ENCODE data around the gene ULK3. TPM values are rescaled to one million over a fixed set of nuclear protein-coding genes. Genes with fewer than 3 reads are reported as not detected.

ULK3 gene
- total RNA-seq, 4 donors from 2014 or later = 138 to 473 (median 312) TPM

- Histone ChIP-seq H3K9me3 (no peaks in the 10 kb centered on the region), H3K4me3 (no peak overlapping the region), H3K36me3 (peaks cover 0 to 46% (median 23%) of the 10 kb centered on the region in 4 donors), H3K27me3 (no peaks in the 10 kb centered on the region), H3K27ac (no peak overlapping the region), H3K4me1 (peaks cover 6 to 20% (median 14%) of the 10 kb centered on the region in 4 donors)
- intact Hi-C loops (cut with DNase I; ENCODE audit: low total_unique reads) (loop anchor here (10.0 kb wide), 1 partner anchor 107 kb away; the partner anchor contains the start of gene RPP25), in situ Hi-C loops (cut with MboI; ENCODE audit: low pct_ligation_motif_present in 1 of 4, low pct_unique_long_range_greater_than_20kb in 1 of 4, low sequenced_read_pairs in 3 of 4) (no loop called here)
- TF ChIP-seq POLR2AphosphoS5 (IDR thresholded peaks at IDR 0.05) = no peak
- no peak for TF ChIP-seq POLR2A (IDR thresholded peaks at IDR 0.05)
- TF ChIP-seq CTCF (IDR thresholded peaks at IDR 0.05) = no peak
- no peak for TF ChIP-seq EP300 (IDR thresholded peaks at IDR 0.05; ENCODE audit: low read depth)
- 80% methylated on average over 3 of the region's 3 CpGs; no CpG with 5 or more reads in 1 of the 2 donors for WGBS, 2 donors (ENCODE audit: low coverage in 1 of 2)
- DNase-seq = no peak
Observed at GRCh38 chr15:74847432-74847831, 4.5 kb upstream of the ULK3 start.

DNA sequence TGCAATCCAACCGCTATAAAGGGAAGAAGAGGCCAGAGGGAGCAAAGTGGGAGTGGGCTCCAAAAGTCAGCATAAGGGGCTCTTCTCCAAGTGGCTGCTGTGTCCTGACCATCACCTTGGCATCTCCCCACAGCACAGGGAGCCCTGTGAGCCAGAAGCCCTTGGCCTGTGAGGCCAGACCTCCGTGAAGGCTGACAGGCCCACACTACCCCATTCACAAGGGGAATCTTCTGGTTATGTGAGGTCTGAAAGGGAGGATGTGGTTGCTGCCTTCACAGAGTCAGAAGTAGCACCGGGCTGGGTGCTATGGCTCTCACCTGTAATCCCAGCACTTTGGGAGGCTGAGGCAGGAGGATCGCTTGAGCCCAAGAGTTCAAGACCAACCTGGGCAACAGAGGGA lies 2.6 kb upstream of the ULK3 start:
- Histone ChIP-seq H3K4me3 (no peak overlapping the region), H3K27ac (peak overlapping the region in 1 of 4 donors; percentile 87), H3K27me3 (no peaks in the 10 kb centered on the region), H3K36me3 (peaks cover 0 to 30% (median 14%) of the 10 kb centered on the region in 4 donors), H3K4me1 (peaks cover 19 to 31% (median 26%) of the 10 kb centered on the region in 4 donors), H3K9me3 (no peaks in the 10 kb centered on the region)
- in situ Hi-C loops (cut with MboI; ENCODE audit: low pct_ligation_motif_present in 1 of 4, low pct_unique_long_range_greater_than_20kb in 1 of 4, low sequenced_read_pairs in 3 of 4) = no loop called here
- TF ChIP-seq EP300 (IDR thresholded peaks at IDR 0.05; ENCODE audit: low read depth) (no peak), CTCF (IDR thresholded peaks at IDR 0.05) (no peak), POLR2A (IDR thresholded peaks at IDR 0.05) (no peak), POLR2AphosphoS5 (IDR thresholded peaks at IDR 0.05) (no peak)
- intact Hi-C loops (cut with DNase I; ENCODE audit: low total_unique reads) = loop anchor here (10.0 kb wide), 1 partner anchor 109 kb away; the partner anchor contains the start of gene RPP25
- 74% methylated on average over 4 of the region's 4 CpGs; no CpG with 5 or more reads in 1 of the 2 donors for WGBS, 2 donors (ENCODE audit: low coverage in 1 of 2)
- DNase-seq = no peak

- Histone ChIP-seq H3K27ac (peak overlapping the region in 1 of 4 donors; percentile 87), H3K4me1 (peaks cover 19 to 30% (median 25%) of the 10 kb centered on the region in 4 donors), H3K4me3 (no peak overlapping the region), H3K36me3 (peaks cover 0 to 28% (median 12%) of the 10 kb centered on the region in 4 donors), H3K9me3 (no peaks in the 10 kb centered on the region), H3K27me3 (no peaks in the 10 kb centered on the region)
- 63% methylated on average over 5 of the region's 5 CpGs; no CpG with 5 or more reads in 1 of the 2 donors for WGBS, 2 donors (ENCODE audit: low coverage in 1 of 2)
- in situ Hi-C loops (cut with MboI; ENCODE audit: low pct_ligation_motif_present in 1 of 4, low pct_unique_long_range_greater_than_20kb in 1 of 4, low sequenced_read_pairs in 3 of 4) = no loop called here
- TF ChIP-seq EP300 (IDR thresholded peaks at IDR 0.05; ENCODE audit: low read depth) (no peak), POLR2A (IDR thresholded peaks at IDR 0.05) (no peak), CTCF (IDR thresholded peaks at IDR 0.05) (no peak), POLR2AphosphoS5 (IDR thresholded peaks at IDR 0.05) (no peak)
- intact Hi-C loops (cut with DNase I; ENCODE audit: low total_unique reads) = loop anchor here (10.0 kb wide), 1 partner anchor 110 kb away; the partner anchor contains the start of gene RPP25
- no peak for DNase-seq
Observed at GRCh38 chr15:74845208-74845568, 2.2 kb upstream of the ULK3 start.

DNA sequence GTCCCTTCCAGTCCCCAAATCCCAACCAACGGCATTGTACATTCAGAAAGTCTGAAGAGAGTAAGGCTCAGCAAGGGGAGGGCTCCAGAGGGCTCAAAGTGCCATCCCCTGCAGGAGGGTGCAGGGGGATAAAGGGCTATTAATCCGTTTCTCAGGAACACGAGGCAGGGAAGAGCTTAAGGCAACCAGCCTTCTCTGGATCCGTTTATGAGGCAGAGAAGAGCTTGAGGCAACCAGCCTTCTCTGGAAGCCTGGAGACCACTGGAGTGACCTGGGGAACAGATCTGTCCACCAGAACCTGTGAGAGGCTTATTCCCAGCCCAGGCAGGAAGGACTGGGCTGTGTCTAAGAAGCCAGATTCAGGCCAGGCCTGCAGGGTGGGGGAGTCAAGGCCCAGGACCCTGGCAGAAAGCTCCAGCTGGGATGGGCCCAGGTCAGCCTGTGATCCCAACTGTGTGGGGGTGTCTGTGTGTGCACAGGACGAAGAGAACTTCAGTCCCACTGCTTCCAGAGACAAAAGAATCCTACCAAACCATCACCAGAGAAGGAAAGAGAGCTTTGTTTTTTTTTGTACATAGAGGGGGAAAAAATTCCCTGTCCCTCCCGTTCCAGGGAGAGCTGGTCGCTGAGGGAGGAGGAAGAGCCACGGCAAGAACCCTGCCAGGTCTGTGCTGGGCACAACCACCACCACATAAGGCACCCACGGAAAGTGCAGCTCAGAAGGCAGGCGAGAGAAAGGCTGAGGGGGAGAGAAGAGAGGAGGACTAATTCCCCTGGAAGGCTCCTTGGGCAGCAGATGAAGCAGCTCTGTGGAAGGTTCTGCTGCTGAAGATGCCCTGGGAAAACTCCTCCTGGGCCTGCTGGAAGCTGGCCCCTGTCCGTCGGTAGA lies 1.6 kb upstream of the ULK3 start:
- in situ Hi-C loops (cut with MboI; ENCODE audit: low pct_ligation_motif_present in 1 of 4, low pct_unique_long_range_greater_than_20kb in 1 of 4, low sequenced_read_pairs in 3 of 4) (no loop called here), intact Hi-C loops (cut with DNase I; ENCODE audit: low total_unique reads) (loop anchor here (5.0 to 10.0 kb wide), 2 partner anchors 62 to 110 kb away; partner anchors contain the start of genes CSK and RPP25)
- peaks cover 0 to 23% (median 9%) of the 10 kb centered on the region in 4 donors for H3K36me3 ChIP-seq
- no peaks in the 10 kb centered on the region for H3K9me3 ChIP-seq
- H3K4me3 ChIP-seq = no peak overlapping the region
- WGBS, 2 donors (ENCODE audit: low coverage in 1 of 2) = 76% methylated on average over 12 of the region's 12 CpGs; no CpG with 5 or more reads in 1 of the 2 donors
- no peaks in the 10 kb centered on the region for H3K27me3 ChIP-seq
- H3K27ac ChIP-seq = peak overlapping the region; percentile 7 to 95 (median 90)
- DNase-seq = no peak
- TF ChIP-seq POLR2AphosphoS5 (IDR thresholded peaks at IDR 0.05) (no peak), EP300 (IDR thresholded peaks at IDR 0.05; ENCODE audit: low read depth) (no peak), POLR2A (IDR thresholded peaks at IDR 0.05) (no peak), CTCF (IDR thresholded peaks at IDR 0.05) (no peak)
- peaks cover 19 to 30% (median 25%) of the 10 kb centered on the region in 4 donors for H3K4me1 ChIP-seq
